ENCODE data around the gene ZNF492.
"Not testable (repeated sequence)": the region's sequence is repeated elsewhere in the genome, so short reads cannot be mapped to it uniquely, and the experiment has no call there.

ZNF492 gene

GRCh38 chr19:22612316-22612715 lies 21.8 kb upstream of the ZNF492 start:
- H3K4me3 ChIP-seq (ENCODE audit: low read length) = no peak overlapping the region
- TF ChIP-seq EZH2phosphoT487 (IDR thresholded peaks at IDR 0.05; ENCODE audit: low read length) (no peak), EZH2 (optimal IDR thresholded peaks at IDR 0.05; ENCODE audit: low read depth, low read length) (no peak), CTCF (IDR thresholded peaks at IDR 0.05; ENCODE audit: low read length) (no peak)
- H3K27me3 ChIP-seq (replicated peaks; ENCODE audit: insufficient read depth, low read length) = no peaks in the 10 kb centered on the region
- H3K9me3 ChIP-seq (replicated peaks; ENCODE audit: insufficient read depth, low read length) = no peaks in the 10 kb centered on the region
- H3K36me3 ChIP-seq (replicated peaks; ENCODE audit: insufficient read depth, low read length) = no peaks in the 10 kb centered on the region
- H3K4me1 ChIP-seq (ENCODE audit: low read length) = no peaks in the 10 kb centered on the region
- no peak overlapping the region for H2AFZ ChIP-seq (ENCODE audit: low read length)
- no peaks in the 10 kb centered on the region for H3K79me2 ChIP-seq (ENCODE audit: low read length)
- H3K9ac ChIP-seq (ENCODE audit: low read length) = no peak overlapping the region
- no peaks in the 10 kb centered on the region for H4K20me1 ChIP-seq (ENCODE audit: insufficient read depth, low read length)
- no peak overlapping the region for H3K27ac ChIP-seq (ENCODE audit: low read length)
- no peaks in the 10 kb centered on the region for H3F3A ChIP-seq (ENCODE audit: insufficient read depth, low read length)
- no peaks in the 10 kb centered on the region for H3K9me2 ChIP-seq (replicated peaks; ENCODE audit: insufficient read depth, low read length)
- no peak overlapping the region for H3K4me2 ChIP-seq (ENCODE audit: low read depth, low read length)
- DNase-seq = no peak

DNA sequence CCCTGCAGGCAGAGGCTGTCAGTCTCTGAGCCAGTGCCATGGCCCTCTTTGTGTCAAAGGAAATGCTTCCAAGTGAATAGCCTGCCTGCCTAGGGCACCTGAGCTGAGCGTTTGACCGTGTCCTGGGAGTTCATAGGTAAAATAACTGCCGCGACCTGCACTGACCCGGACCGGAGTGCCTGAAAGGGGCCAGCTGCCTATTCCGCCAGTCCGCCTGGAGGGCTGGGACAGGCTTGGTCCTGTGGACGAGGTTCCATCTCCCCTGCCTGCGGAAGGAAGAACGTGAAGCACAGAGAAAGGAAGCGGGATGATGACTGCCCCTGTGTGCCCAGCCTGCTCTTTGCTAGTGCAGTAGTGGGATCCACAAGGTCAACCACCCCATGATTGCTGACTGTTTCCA lies 17.5 kb upstream of the ZNF492 start:
- no peaks in the 10 kb centered on the region for H3K79me2 ChIP-seq (ENCODE audit: low read length)
- H2AFZ ChIP-seq (ENCODE audit: low read length) = no peak overlapping the region
- H3K4me1 ChIP-seq (ENCODE audit: low read length) = no peaks in the 10 kb centered on the region
- no peak overlapping the region for H3K9ac ChIP-seq (ENCODE audit: low read length)
- no peak for DNase-seq
- TF ChIP-seq EZH2 (optimal IDR thresholded peaks at IDR 0.05; ENCODE audit: low read depth, low read length) (no peak), CTCF (IDR thresholded peaks at IDR 0.05; ENCODE audit: low read length) (no peak), EZH2phosphoT487 (IDR thresholded peaks at IDR 0.05; ENCODE audit: low read length) (no peak)
- H3K9me2 ChIP-seq (replicated peaks; ENCODE audit: insufficient read depth, low read length) = no peaks in the 10 kb centered on the region
- no peaks in the 10 kb centered on the region for H3K9me3 ChIP-seq (replicated peaks; ENCODE audit: insufficient read depth, low read length)
- H3K27me3 ChIP-seq (replicated peaks; ENCODE audit: insufficient read depth, low read length) = no peaks in the 10 kb centered on the region
- no peaks in the 10 kb centered on the region for H3F3A ChIP-seq (ENCODE audit: insufficient read depth, low read length)
- no peak overlapping the region for H3K4me3 ChIP-seq (ENCODE audit: low read length)
- H4K20me1 ChIP-seq (ENCODE audit: insufficient read depth, low read length) = no peaks in the 10 kb centered on the region
- no peaks in the 10 kb centered on the region for H3K36me3 ChIP-seq (replicated peaks; ENCODE audit: insufficient read depth, low read length)
- H3K27ac ChIP-seq (ENCODE audit: low read length) = no peak overlapping the region
- H3K4me2 ChIP-seq (ENCODE audit: low read depth, low read length) = no peak overlapping the region

DNA sequence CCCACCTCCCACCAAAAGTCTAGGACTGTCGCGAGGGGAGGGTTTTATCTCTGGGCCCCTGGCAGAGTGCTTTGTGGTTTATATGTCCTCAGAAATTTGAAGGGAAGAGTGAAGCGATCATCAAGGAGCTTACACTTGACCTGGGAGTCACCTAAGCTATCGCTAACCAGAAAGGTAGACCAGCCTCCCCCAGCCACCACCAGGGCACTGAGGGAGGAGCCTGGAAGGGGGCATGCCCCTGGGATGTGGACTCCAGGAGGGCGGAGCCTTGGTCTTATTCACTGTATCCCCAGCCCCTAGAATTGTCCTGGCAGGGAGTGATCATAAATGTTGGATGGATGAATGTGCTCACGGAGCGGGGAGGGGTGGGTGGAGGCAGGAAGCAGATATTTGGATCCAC lies 16.9 kb upstream of the ZNF492 start:
- H3K4me1 ChIP-seq (ENCODE audit: low read length); H3K9me2 ChIP-seq (replicated peaks; ENCODE audit: insufficient read depth, low read length); H3F3A ChIP-seq (ENCODE audit: insufficient read depth, low read length); H4K20me1 ChIP-seq (ENCODE audit: insufficient read depth, low read length); DNase-seq; H3K27ac ChIP-seq (ENCODE audit: low read length); H3K9me3 ChIP-seq (replicated peaks; ENCODE audit: insufficient read depth, low read length); H3K36me3 ChIP-seq (replicated peaks; ENCODE audit: insufficient read depth, low read length); H3K4me2 ChIP-seq (ENCODE audit: low read depth, low read length); H3K9ac ChIP-seq (ENCODE audit: low read length); H3K4me3 ChIP-seq (ENCODE audit: low read length); H3K79me2 ChIP-seq (ENCODE audit: low read length); H2AFZ ChIP-seq (ENCODE audit: low read length); H3K27me3 ChIP-seq (replicated peaks; ENCODE audit: insufficient read depth, low read length): not testable (repeated sequence)

DNA sequence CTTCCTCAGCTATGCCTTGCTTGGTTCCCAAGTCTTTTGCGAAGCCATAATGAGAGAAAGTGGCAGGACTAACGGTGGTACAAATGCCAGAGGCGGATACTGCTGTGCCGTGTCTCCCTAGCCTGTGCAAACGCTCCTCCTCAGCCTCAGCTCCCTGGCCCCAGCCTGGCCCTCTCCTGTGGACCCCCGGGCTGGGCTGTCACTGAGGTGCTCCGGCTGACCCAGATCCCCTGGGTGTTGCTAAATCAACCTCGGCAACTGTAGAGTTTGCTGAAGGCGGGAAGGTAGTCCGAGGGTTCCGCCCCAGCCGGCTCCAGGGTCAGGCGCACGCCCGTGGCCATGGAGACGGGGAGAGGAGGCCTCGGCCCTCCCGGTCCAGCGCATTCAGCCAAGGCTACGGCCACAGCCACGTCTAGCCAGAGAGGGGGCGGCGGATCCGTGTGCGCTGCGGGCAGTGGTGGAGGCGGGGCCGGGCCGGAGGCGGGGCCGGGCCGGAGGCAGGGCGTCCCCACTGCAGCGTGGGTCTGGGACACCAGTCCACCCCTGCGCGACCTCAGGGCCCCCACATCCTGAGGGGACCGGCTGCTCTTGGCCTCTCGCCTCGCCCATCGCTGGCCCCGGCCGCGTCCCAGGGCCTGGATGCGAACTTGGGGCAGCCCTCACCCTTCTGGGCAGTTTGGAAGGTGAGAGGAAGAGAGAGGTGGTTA lies 16.4 kb upstream of the ZNF492 start:
- Histone ChIP-seq H3K9me3 (replicated peaks; ENCODE audit: insufficient read depth, low read length) (no peaks in the 10 kb centered on the region), H3K27me3 (replicated peaks; ENCODE audit: insufficient read depth, low read length) (no peaks in the 10 kb centered on the region), H3F3A (ENCODE audit: insufficient read depth, low read length) (no peaks in the 10 kb centered on the region), H2AFZ (ENCODE audit: low read length) (no peak overlapping the region), H3K36me3 (replicated peaks; ENCODE audit: insufficient read depth, low read length) (no peaks in the 10 kb centered on the region), H3K27ac (ENCODE audit: low read length) (no peak overlapping the region), H3K9me2 (replicated peaks; ENCODE audit: insufficient read depth, low read length) (no peaks in the 10 kb centered on the region), H3K9ac (ENCODE audit: low read length) (no peak overlapping the region), H3K4me3 (ENCODE audit: low read length) (no peak overlapping the region), H3K79me2 (ENCODE audit: low read length) (no peaks in the 10 kb centered on the region), H4K20me1 (ENCODE audit: insufficient read depth, low read length) (no peaks in the 10 kb centered on the region), H3K4me1 (ENCODE audit: low read length) (no peaks in the 10 kb centered on the region), H3K4me2 (ENCODE audit: low read depth, low read length) (no peak overlapping the region)
- no peak for TF ChIP-seq EZH2phosphoT487 (IDR thresholded peaks at IDR 0.05; ENCODE audit: low read length)
- no peak for TF ChIP-seq EZH2 (optimal IDR thresholded peaks at IDR 0.05; ENCODE audit: low read depth, low read length)
- TF ChIP-seq CTCF (IDR thresholded peaks at IDR 0.05; ENCODE audit: low read length) = no peak
- DNase-seq = no peak
